HPDE6-E6E7 (cell line): ENCODE data around the gene SEC23B.
A peak's percentile ranks its signal among the peaks of the same experiment; 100 is the strongest.
"Not testable (repeated sequence)": the region's sequence is repeated elsewhere in the genome, so short reads cannot be mapped to it uniquely, and the experiment has no call there.

Source experiments
- DNase-seq: peaks from one replicate; pipeline ENCODE4 v3.0.0; 2011; ENCODE audit warnings: missing footprints; ENCODE audit errors: extremely low spot score

SEC23B gene

DNA sequence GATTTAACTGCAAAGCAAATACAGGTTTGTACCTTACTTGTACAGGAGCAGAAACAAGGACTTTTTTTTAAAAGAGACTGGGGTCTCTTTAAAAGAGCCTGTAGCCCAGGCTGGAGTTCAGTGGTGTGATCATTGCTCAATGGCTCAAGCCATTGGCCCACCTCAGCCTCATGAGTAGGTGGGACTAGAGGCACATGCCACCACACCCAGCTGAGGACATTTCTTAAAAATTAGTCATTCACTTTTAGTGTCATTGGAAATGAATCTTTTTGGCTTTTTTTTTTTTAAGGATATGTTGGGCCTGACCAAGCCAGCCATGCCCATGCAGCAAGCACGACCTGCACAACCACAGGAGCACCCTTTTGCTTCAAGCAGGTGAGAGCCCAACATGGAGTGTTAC, 16.9 kb downstream of the SEC23B start:
- no peak for DNase-seq

DNA sequence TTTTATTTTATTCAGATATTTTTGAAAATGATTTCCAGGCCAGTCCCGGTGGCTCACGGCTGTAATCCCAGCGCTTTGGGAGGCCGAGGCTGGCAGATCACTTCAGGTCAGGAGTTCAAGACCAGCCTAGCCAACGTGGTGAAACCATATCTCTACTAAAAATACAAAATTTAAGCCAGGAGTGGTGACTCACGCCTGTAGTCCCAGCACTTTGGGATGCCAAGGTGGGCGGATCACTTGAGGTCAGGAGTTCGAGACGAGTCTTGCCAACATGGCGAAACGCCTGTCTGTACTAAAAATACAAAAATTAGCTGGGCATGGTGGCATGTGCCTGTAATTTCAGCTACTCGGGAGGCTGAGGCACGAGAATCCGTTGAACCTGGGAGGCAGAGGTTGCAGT, 19.0 kb downstream of the SEC23B start:
- not testable (repeated sequence) for DNase-seq

DNA sequence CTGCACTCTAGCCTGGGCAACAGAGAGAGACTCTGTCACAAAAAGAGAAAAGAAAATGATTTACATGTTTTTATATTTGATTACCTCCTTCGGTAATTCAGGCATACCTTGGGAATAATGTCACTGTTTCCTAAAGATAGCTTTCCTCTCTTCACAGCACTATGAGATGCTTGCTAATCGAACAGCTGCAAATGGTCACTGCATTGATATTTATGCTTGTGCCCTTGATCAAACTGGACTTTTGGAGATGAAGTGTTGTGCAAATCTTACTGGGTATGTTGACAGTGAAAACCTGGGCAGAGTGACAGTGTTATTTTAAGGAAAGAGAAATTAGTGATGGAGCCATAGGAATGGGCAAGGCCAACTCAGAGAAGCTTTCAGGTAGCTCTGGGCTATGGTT, 19.6 kb downstream of the SEC23B start:
- no peak for DNase-seq

DNA sequence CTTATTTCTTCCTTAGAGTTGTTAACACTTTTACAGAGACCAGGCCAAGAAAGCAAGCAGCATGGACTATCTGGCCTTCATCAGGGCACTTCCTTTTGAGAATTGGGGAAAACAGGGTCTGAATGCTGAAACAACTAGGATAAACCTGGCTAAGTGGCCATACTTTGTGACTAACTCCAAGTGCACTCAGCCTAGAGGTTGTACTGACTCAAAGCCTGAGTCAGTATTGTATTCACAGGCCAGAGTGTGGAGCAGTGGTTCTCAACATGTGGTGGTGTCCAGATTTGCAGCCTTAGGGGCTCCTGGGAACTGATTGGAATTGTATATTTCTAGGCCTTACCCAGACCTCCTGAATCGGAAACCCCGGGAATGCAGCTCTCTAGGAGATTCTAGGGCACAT, 20.1 kb downstream of the SEC23B start:
- peak; percentile 49 for DNase-seq

DNA sequence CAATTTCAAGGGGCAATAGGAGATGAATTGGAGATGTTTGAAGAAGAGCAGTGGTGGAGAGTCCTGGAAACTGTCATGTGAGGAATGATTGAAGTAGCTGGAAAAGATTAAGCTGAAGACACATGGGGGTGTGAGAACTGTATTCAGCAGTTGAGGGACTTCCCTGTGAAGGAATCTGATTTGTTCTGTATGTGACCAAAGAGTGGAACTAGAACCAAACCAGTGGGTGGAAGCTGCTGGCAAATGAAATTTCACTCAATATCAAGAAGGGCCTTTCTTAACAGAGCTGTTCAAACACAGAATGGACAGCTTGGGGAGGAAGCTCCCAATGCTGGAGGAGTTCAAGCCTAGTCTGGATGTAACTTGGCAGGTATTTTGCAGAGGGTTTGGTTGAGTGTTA, 21.3 kb downstream of the SEC23B start:
- DNase-seq = no peak

DNA sequence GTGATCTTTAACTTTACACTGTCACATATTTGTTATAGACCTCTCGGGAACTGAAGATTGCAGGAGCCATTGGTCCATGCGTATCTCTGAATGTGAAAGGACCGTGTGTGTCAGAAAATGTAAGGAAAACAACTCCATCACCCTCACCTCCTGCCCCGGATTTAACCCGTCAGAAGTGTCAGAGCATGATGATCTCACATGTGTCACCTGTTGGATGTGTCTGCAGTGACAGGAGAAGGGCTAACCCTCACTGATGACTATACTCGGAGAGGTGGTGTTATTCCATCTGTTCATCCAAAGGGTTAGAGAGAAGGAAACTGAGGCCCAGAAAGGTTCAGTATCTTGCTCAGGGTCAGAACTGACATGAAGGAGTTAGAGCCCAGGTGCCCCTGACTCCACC, 24.9 kb downstream of the SEC23B start:
- DNase-seq = no peak

DNA sequence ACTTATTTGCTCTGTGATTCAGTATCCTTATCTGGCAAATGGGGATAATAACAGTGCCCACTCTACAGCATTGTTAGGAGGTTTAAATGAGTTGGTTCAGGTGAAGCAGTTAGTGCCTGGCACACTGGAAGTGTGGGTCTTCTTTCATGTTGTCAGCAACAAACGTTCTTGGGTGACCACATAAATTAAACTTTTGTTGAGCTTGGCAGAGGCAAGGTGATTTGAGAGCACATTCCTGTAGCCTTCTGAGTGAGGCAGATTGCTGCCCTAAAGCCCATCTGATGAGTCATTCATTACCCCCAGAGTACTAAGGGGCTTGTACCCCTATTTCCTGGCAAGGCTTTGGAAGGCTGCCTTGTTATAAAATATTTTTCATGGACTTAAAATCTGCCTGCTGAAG, 25.8 kb downstream of the SEC23B start:
- DNase-seq = no peak

DNA sequence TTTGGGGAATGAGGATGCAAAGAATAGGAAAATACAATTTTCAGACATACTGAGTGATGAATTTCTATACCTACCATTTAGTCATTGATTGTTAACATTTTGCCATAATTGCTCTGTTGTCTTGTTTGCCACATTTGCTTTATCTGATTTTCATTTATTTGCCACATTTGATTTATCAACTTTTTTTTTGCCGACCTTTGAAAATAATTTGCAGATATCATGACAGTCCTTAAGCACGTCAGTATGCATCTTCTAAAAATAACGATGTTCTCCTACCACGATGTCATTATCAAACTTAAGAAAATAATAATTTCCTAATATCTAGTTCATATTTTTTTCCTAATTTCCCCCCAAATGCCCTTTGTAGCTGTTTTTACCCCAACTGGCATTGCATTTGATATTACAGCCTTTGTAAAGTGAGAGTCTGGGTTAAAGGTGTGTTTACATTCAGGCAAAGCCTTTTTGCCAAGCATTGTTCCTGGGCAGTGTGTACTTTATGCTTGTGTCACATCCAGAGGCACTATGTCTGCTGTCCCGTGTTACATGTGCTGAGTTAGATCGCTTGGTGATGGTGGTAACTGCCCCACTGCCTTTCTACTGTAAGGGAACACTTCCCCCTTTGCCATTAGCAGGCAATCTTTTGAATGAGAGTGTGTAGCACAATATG, 26.4 kb downstream of the SEC23B start:
- no peak for DNase-seq

DNA sequence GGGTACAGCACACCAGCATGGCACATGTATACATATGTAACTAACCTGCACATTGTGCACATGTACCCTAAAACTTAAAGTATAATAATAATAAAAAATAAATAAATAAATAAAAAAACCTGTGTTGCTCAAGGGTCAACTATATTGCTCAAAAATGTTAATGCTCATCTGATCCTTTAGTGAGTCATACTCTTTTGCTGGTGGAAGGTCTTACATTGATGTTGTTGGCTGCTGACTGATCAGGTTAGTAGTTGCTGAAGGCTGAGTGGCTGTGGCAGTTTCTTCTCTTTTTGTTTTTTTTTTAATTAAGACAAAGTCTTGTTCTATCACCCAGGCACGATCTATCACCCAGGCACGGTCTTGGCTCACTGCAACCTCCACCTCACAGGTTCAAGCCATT, 29.9 kb downstream of the SEC23B start:
- DNase-seq = peak; percentile 44

DNA sequence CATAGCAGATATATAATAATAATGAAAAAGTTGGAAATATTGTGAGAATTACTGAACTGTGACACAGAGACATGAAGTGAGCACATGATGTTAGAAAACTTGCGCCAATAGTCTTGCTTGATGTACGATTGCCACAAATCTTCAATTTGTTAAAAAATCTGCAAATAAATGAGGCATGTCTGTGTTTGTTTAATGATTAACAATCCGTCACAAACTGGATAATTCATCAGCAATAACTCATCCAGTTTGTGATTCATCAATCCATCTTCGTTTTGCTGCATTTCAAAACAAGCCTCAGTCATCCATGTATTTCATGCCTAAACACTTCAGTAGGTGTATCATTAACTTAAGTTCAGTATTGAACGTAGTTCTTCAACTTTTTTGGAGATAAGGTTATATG, 34.0 kb downstream of the SEC23B start:
- peak; percentile 80 for DNase-seq

DNA sequence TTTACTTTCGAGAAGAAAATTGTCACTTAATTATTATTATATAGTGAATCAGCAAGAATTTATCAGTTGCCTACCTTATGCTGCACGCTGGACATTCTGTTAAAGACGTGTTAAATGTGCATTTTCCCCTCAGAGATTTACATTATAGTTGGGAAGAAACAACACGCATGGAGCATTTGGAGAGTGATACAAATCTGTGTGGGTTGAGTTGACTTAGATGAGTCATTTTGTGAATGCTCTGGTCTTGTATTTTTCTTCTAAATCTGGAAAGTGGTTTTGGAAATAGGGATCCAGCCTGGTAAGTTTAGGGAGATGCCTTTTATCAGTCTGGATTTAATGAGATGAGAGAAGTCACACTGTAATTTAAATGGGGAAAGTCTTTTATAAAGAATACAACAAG, 35.5 kb downstream of the SEC23B start:
- DNase-seq = no peak

DNA sequence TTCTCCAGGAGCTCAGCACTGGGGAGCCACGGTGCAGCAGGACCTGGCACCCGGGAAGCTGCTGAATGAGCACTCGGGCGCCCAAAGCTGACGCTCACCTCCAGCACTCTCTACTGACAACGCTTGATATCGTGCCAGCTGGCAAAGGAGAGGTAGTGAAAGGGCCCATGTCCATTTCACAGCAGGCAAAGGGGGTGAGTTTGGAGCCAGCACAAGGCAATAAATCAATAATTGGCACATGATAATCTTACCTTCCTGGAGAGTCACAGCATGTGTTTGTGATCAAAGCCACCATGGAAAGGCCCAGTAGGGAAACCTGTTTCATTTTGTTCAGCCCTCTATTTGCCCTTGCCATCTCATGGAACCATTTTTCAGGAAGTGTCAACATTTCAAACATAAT, 36.2 kb downstream of the SEC23B start:
- no peak for DNase-seq

DNA sequence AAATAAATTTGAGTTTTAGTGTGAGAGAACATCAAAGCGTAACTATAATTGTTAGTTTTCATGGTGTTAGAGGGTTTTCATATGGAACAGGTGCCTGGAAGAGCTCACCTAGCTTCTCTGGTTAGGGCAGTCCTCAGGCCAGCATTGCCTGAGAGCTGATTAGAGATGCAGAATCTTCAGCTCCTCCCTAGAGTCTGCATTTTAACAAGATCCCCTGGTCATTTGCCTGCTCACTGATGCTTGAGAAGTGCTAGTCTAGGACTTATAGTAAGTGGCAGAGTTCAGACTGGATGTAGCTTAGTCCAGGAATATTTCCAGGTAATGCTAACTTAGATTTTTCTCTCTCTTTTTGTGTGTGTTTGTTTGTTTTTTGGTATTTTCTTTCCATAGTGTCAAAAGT, 37.8 kb downstream of the SEC23B start:
- no peak for DNase-seq

DNA sequence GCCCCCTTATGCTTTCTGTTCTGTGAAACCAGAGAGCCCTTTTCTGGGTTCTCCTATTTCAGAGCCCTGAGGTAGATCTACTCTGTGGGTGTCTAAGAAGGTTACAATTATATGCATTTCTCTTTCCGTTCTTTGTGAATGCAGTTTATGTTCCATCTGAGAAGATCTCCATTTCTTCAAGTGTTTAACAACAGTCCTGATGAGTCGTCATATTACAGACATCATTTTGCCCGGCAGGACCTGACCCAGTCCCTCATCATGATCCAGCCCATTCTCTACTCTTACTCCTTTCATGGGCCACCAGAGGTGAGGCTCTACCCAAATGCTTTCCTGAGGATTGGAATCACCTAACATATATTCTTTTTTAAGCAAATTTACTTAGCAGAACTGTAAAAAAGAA, 40.7 kb downstream of the SEC23B start:
- no peak for DNase-seq

DNA sequence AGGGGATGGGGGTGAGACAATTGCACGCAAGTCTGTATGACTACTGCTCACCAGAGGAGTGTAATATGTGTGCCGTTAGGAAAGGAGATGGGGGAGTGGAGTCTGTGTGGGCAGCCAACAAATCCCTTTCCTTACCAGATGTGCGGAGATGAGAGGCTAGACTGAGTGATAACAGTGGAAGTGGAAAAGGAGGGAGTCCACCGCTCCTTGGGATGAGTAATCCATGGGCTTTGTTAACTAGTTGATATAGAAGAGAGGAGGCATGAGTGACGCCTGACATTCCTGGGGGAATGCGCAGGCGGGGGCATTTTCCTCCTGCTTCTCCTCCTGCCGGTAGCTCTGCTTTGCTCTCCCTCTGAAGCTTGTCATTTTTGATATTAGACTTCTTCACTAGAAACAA, 46.0 kb downstream of the SEC23B start:
- no peak for DNase-seq

DNA sequence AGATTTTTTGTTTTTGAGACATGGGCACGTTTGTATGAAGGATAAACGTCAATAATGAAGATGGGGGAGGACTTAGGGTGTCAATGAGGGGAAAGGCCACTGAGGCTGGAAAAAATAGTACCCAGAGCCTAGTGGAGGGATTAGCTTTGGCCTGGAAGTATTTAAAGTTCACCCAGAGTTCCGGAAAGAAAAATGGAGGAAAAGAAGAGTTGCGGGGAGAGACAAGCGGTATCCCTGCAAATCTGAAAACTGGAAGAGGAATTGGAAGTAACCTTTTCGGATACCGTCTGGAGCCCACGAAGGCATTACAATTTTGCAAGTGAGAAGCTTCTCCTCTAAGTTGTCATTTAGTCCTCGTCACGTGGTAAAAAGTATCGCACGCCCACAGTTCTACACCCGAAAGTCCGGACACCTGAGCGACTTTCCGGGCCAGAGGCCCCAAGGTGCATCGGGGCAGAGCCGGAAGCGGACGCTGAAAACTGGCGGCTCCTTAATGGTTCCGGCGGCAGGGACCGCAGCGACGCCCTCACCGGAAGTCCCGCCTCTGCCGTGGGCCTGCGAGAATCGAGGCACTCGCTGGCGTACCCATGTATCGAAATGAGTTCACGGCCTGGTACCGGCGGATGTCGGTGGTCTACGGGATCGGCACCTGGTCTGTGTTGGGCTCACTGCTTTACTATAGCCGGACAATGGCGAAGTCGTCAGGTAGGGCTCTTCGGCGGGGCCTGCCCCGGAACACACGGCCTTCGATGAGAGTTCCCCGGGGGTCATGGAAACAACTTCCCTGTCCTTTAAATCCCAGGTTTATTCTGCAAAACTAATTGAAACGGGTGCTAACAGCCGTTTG, 59.4 kb downstream of the SEC23B start, which contains the start of gene SMIM26:
Gene SMIM26 (plus strand): TSS at position 541 of the 847 bp plus-strand sequence. CDS start 47 bp downstream, at position 588.
- DNase-seq = peak; percentile 99

DNA sequence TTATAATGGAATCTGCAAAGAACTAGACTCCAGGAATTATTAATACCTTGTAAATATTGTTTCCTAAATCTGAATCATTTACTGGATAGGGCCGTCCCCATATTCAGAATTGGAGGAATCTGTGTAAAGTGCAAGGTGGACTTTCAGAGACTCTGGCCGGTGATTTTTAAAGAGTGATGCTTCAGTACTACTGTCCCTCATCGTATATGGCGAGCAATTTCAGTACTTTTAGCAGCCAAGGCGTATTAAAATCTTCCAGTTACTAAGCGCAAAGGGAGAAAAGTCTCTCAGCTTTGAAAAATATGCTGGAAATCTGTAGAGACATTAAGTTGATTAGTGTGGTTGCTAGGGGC, 60.0 kb downstream of the SEC23B start:
- no peak for DNase-seq

DNA sequence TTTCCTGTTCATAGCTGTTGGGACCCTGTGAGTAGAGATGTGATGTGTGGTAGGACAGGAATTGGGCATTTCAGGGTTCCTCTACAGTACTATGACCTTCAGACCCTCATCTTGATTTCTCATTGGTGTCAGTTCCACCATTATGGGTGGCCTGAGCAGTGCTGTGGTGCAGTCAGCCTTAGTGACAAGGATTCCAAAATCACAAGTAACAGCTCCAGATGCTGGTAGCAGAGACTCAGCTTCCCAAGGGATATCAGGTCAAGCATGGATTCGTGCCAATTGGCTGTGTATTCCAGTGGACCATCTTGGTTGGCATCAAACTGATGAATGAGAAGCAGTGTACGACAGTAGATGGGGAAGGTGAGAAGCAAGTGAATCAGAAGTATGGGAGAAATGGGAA, 63.3 kb downstream of the SEC23B start:
- DNase-seq = no peak

DNA sequence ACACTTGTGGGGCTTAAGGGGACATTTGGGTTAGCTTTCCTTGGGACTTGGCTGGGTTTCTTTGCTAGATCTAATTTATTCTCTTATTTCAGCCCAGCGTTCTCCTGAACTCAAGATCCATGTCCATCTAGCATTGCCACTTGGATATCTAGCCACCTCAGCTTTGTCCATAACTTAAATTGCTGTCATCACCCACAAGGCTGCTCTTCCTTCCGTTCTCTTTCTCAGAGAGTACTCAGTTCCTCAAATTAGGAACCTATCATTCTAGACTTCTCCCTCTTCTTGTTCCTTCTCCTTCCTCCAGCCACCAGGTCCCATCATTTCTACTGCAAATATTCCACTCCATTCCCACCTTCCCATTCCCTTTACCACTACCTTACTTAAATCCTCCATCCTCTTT, 63.8 kb downstream of the SEC23B start:
- no peak for DNase-seq

DNA sequence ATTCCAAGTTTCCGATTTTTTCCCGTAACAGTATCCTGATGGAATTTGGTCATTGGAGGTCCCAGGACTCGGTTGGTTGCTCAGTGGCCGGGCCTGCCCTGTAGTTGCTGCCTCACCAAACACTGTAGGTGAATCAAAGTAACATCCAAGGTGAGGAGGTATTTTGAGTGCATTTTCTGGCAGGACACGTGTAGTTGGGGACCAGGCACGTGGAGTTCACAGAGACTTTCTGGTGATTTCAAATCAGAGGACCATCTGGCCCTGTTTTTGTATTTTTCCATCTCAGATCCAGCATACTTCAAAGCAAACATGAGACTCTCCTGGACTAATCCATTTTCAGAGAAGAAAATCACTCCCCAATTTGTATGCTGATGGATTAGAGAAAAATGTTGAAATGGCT, 70.2 kb downstream of the SEC23B start:
- no peak for DNase-seq

DNA sequence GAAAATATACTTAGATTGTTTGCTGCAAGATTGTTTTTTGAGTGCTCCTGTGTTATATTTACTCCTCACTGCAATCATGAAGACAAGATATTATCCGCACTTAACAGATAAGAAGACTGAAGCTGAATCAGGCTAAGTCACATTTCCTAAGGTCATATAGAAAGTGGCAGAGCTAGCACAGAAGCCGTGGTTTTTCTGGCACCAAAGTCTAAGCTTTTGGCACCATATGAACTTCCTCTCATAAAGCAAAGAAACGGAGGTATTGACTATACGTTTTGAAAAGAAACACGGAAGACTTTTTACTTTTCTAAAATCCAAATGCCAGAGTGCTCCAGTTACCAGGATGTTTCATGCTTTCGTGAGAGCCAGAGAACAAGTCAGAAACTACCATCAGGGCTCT, 70.8 kb downstream of the SEC23B start:
- no peak for DNase-seq

DNA sequence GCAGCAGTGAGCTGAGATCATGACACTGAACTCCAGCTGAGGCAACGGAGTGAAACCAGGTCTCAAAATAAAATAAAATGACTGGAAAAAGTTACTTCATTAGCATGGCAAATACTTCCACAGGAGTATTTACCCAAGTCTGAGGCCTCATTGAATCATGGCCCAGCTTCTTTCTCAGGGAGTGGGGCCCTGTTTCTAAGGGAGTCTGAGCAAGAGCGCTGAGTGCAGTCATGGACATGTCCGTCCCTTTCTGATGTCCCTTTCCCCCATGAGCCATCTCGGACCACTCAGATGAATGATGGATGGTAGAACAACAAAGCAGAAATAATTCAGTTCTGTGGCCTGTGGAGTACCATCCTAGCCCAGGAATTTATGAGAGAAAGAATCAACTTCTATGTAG, 72.3 kb downstream of the SEC23B start:
- no peak for DNase-seq

DNA sequence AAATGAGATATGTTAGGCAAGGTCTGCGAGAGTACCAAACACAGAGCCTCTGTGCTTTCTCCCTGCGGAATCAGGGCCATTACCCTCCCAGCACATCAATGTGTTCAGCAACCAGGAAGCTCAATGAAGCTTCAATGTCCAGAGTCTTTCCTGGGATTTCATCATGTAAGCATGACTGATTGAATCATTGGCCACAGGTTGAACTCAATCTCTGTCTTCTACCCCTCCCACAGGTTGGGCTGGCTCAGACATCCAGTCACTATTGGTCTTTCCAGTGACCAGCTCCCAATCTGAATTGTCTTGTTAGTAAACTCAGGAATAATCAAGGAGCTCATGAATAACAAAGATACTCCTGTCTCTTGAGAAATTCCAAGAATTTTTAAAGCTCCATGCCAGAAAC, 77.4 kb downstream of the SEC23B start:
- no peak for DNase-seq
